ENCODE results near the gene KIAA0232. TPM values are rescaled to one million over a fixed set of nuclear protein-coding genes. Genes with fewer than 3 reads are reported as not detected.

The KIAA0232 gene
- total RNA-seq, 4 donors from 2014 or later: 27.6 to 34.1 (median 32.7) TPM

- no peak for DNase-seq (ENCODE audit: low spot score in 2 of 2)
- Histone ChIP-seq H3K27me3 (no peaks in the 10 kb centered on the region), H3K9me3 (no peaks in the 10 kb centered on the region), H3K4me1 (no peaks in the 10 kb centered on the region), H3K27ac (no peak overlapping the region), H3K36me3 (peaks cover 35% of the 10 kb centered on the region), H3K4me3 (no peak overlapping the region)
- WGBS: 47% methylated on average over 2 of the region's 2 CpGs
- no peak for TF ChIP-seq POLR2AphosphoS5 (IDR thresholded peaks at IDR 0.05)
- no peak for TF ChIP-seq CTCF (IDR thresholded peaks at IDR 0.05)
- no peak for TF ChIP-seq POLR2A (IDR thresholded peaks at IDR 0.05)
- no peak for TF ChIP-seq EP300 (IDR thresholded peaks at IDR 0.05)
Measured at GRCh38 chr4:6847178-6847577, 64.7 kb downstream of the KIAA0232 start.

- no peak for DNase-seq (ENCODE audit: low spot score in 2 of 2)
- no peaks in the 10 kb centered on the region for H3K4me1 ChIP-seq
- peaks cover 37% of the 10 kb centered on the region for H3K36me3 ChIP-seq
- H3K4me3 ChIP-seq: no peak overlapping the region
- no peak overlapping the region for H3K27ac ChIP-seq
- no peaks in the 10 kb centered on the region for H3K9me3 ChIP-seq
- H3K27me3 ChIP-seq: no peaks in the 10 kb centered on the region
- no peak for TF ChIP-seq POLR2A (IDR thresholded peaks at IDR 0.05)
- TF ChIP-seq CTCF (IDR thresholded peaks at IDR 0.05): no peak
- no peak for TF ChIP-seq POLR2AphosphoS5 (IDR thresholded peaks at IDR 0.05)
- TF ChIP-seq EP300 (IDR thresholded peaks at IDR 0.05): no peak
- 90% methylated on average over 3 of the region's 3 CpGs for WGBS
Measured at GRCh38 chr4:6848717-6849305, 66.3 kb downstream of the KIAA0232 start.

- H3K36me3 ChIP-seq: peaks cover 29% of the 10 kb centered on the region
Measured at GRCh38 chr4:6849691-6850090, 67.2 kb downstream of the KIAA0232 start.

GRCh38 chr4:6851431-6851830 is 68.9 kb downstream of the KIAA0232 start:
- 90% methylated on average over 5 of the region's 5 CpGs for WGBS
- no peak for DNase-seq (ENCODE audit: low spot score in 2 of 2)
- Histone ChIP-seq H3K9me3 (no peaks in the 10 kb centered on the region), H3K36me3 (peaks cover 25% of the 10 kb centered on the region), H3K27ac (no peak overlapping the region), H3K27me3 (no peaks in the 10 kb centered on the region), H3K4me1 (peaks cover 2% of the 10 kb centered on the region), H3K4me3 (no peak overlapping the region)
- no peak for TF ChIP-seq POLR2AphosphoS5 (IDR thresholded peaks at IDR 0.05)
- TF ChIP-seq EP300 (IDR thresholded peaks at IDR 0.05): no peak
- no peak for TF ChIP-seq POLR2A (IDR thresholded peaks at IDR 0.05)
- no peak for TF ChIP-seq CTCF (IDR thresholded peaks at IDR 0.05)

More at GRCh38 chr4:6849691-6850090, 67.2 kb downstream of the KIAA0232 start:
- Histone ChIP-seq H3K27me3 (no peaks in the 10 kb centered on the region), H3K27ac (no peak overlapping the region), H3K4me3 (no peak overlapping the region), H3K4me1 (no peaks in the 10 kb centered on the region), H3K9me3 (no peaks in the 10 kb centered on the region)
- 99% methylated on average over 4 of the region's 4 CpGs for WGBS
- DNase-seq (ENCODE audit: low spot score in 2 of 2): no peak
- TF ChIP-seq POLR2A (IDR thresholded peaks at IDR 0.05): no peak
- TF ChIP-seq EP300 (IDR thresholded peaks at IDR 0.05): no peak
- no peak for TF ChIP-seq CTCF (IDR thresholded peaks at IDR 0.05)
- TF ChIP-seq POLR2AphosphoS5 (IDR thresholded peaks at IDR 0.05): no peak

DNA sequence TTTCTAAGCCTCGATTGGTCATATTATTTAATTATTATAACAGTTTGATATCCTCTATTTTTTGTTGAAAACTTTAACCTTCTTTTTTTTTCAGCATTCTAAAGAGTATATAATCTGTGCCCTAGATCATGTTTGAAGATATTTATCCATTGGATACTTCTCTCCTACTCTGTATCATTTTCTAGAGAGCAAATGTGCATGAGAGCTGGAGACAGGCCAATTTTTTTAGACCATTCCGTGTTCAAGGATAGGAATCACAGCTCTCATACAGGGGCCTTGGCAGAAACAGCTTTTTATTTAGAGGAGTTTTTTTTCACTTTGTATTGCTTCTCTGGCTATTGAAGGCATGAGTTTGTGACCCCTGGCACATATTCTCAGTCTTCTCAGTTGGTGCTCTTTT is 69.4 kb downstream of the KIAA0232 start:
- DNase-seq (ENCODE audit: low spot score in 2 of 2): no peak
- TF ChIP-seq CTCF (IDR thresholded peaks at IDR 0.05) (no peak), POLR2AphosphoS5 (IDR thresholded peaks at IDR 0.05) (no peak)
- WGBS: 85% methylated on average over 2 of the region's 2 CpGs
- no peaks in the 10 kb centered on the region for H3K27me3 ChIP-seq
- H3K27ac ChIP-seq: no peak overlapping the region
- no peak overlapping the region for H3K4me3 ChIP-seq
- no peaks in the 10 kb centered on the region for H3K9me3 ChIP-seq
- peaks cover 24% of the 10 kb centered on the region for H3K36me3 ChIP-seq
- H3K4me1 ChIP-seq: peaks cover 3% of the 10 kb centered on the region

All from suprapubic skin (tissue), 4 donors.